Endothelial cell of hepatic sinusoid (primary cell): ENCODE measurements around the gene BTBD10.

ENCODE experiments used
- in situ Hi-C: cut with HindIII; loops from 2 replicates; pipeline ENCODE4 v1.10.0; 2017; ENCODE audit warnings: low sequenced_read_pairs

The BTBD10 gene

DNA sequence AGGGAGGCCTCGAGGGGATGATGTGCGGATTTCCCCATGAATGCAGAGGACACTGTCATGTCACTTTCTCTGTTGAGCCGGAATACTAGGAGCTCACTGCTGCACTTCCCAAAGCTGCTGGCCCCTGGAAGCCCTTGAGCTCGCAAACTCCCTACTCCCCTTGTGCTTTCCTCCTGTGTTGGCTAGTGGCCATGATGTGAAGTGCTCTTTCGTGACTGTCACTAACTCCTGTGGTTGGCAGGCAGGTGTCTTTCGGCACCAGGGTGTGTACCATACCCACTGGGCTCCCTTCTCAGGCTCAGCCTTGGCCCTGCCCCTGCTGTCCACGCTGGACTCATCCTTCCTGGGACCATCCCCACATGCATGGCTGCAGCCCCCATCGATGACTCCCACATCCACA lies 86.2 kb downstream of the BTBD10 start:
- in situ Hi-C loops, result no loop called here

DNA sequence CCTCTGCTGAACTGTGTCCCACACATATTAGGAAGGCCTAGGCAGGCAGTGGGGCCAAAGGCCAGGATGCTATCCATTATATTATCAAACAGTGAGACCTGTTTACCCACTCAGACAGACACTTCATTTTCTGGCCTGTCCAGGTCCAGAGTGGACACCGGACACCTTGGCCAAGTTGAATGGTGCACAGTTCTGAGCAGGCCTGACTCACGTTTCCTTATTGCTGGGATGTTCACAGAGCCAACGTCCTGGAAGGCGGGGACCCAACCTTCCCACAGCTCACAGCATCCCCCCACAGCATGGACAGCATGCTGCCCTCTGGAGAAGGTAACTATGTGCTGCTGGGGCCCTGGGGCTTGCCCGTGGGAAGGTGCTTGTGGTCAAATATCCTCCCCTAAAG lies 86.6 kb downstream of the BTBD10 start:
- in situ Hi-C loops, result no loop called here

DNA sequence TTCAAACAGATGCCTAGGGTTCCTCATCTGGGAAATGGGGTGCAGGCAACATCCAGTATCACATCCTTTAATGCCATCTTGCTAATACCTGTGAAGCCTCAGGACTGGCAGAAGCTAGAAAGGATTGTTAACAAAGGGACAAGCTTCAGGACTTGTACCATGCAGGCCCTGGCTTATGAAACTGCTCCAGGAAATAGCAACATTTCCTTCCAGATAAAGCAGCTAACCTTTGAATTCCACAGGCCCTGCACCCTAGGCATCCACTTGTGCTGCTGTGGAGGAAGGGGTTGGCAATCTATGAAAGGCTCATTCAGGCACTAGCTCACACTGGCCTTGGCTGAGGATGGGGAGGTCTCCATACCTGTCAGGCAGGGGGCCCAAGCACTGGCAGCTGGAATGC lies 87.2 kb downstream of the BTBD10 start:
- in situ Hi-C loops, result no loop called here

DNA sequence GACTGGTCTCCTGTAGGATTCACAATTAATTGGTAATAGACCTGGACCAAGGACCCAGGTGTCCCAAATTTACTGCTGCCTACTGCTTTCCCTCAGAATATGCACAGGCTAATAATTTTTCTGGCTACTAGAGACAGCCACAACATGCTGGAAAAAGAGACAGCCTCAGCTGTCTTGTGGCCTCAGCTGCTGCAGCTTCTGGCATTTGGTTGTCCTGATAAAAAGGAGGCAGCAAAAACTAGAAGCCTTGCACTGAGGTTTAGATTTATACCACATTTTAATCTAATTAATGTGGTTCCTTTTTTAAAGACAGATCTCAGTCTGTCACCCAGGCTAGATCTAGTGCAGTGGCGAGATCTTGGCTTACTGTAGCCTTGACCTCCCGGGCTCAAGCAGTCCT lies 89.8 kb downstream of the BTBD10 start:
- in situ Hi-C loops, result no loop called here

DNA sequence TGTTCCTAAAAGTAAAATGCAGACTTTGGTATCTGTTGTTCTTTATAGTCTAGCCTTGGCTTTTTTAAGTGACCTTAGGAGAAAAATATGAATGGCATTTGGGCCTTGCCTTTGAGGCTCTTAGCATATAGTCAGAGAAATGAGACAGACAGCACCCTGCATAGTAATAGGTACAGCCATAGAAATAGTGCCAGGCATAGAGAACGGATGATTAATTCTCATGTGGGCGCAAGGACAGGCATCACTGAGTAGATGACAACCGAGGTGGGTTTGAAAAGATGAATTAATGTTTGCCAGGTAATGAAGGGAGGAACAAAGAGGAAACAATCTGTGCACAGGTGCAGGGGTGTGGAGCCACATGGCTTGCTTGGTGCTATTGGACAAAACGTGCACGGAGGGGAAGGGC lies 95.0 kb downstream of the BTBD10 start:
- in situ Hi-C loops, result no loop called here

DNA sequence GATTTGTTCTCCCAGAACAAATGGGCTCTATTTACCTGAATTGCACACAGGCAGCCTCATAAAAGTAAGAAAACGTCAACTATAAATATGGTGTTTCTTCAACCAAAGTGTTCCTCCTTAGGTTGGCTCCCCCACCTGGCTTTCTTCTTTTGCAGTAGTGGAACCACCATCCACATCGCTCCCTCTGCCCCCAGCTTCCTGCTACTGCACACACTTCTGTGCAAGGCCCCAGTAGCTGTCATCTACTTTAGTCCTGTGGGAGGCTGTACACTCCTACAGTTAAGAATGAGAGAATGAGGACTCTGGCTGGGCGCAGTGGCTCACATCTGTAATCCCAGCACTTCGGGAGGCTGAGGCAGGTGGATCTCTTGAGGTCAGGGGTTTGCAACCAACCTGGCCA lies 95.9 kb downstream of the BTBD10 start:
- in situ Hi-C loops, result no loop called here

DNA sequence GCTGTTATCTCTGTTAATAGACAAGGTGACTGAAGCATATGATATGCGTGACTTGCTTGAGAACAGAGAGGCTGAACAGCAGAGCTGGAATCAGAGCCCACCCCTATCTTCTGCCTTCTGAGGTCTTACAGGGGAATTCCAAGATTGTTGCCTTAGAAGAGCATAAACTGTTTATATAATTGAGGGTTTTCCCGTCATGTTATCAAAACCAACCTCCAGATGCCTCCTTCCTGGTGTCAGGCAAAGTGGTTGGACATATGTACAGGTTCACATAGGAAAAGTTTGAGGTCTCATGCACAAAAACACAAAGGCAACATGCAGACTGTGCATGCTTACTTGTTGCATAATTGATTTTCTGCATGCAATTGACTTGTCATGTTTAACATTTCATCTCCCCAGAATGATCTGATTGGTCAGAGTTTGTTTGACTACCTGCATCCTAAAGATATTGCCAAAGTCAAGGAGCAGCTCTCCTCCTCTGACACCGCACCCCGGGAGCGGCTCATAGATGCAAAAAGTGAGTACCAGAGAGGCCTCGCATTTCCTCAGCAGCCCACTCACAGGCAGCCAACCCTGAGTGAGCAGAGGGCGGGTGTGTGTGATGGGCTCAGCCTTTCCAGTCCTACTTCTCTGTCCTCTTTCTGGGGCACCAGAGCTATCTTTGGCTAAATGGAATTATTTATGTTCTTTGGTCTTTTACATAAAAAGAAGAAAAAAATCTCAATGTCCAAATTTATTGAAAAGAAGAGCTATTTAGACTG lies 96.6 kb downstream of the BTBD10 start:
- in situ Hi-C loops, result no loop called here

DNA sequence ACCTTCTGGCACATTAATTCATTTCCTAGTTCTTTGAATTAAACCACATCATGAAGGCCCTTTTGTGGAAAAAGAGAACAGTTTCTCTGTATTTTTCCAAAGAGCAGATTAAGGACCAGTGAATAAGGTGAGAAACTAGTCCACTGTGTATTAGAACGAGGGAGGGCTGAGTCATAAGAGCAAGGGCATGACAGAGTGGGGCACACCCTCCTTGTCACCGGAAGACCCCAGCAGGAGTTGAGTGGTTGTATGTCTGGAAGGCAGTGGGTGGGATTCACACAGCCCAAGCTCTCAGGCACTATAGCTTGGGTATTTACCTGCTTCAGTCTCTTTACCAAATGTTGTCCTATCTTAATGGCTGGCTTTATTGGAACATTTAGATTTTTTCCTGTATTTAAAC lies 98.6 kb downstream of the BTBD10 start:
- in situ Hi-C loops, result no loop called here

DNA sequence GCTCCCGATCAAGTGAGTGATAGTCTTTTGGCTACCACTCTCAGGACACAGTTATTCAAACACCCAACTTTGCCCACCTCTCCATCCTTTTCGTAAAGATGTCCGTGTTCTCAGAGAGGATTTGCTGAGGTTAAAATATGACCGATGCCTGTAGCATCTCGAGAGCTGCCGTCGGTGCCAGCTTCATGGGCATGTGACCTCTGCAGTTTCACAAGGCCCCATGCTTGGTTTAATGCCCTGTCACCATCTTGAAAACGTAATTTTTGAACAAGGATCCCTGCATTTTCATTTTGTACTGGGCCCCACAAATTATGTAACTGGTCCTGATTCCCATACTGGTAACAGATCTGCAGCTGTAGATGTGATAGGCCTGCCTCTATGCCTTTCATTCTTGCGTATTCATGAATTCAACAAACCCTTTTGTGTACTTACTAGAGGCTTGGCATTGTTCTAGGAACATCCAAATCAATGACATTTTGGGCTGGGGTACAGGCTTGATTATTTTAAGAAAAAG lies 100.4 kb downstream of the BTBD10 start:
- in situ Hi-C loops, result no loop called here

DNA sequence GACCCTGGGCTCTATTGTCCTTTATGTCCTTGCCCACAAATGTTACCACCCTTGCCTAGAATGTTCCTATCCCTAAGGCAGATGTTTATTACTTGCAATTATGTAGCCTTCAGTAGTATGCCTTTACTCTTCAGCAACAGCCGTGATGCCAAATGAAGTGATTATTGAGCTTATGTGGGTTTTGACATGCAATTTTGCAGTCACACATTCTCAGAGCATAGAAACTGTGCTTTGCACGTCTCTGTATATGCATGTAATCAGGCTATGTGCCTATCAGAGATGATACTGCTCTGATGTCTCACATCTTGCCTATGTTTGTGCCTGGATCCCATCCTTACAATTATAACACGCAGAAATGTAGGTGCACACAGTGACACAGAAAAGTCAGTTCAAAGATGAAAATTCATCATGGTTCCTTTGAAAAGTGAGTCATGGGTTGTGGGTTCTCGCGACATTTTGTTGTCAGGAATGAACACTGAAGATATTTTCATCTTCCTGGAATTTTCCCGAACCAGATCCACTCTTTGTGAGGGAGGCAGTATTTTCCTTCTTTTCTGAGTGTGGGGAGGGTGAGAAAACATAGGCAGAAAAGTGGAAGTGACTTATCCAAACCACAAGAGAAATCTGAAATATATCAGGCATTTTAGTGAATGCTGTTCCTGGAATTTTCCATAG lies 104.3 kb downstream of the BTBD10 start:
- in situ Hi-C loops, result no loop called here

DNA sequence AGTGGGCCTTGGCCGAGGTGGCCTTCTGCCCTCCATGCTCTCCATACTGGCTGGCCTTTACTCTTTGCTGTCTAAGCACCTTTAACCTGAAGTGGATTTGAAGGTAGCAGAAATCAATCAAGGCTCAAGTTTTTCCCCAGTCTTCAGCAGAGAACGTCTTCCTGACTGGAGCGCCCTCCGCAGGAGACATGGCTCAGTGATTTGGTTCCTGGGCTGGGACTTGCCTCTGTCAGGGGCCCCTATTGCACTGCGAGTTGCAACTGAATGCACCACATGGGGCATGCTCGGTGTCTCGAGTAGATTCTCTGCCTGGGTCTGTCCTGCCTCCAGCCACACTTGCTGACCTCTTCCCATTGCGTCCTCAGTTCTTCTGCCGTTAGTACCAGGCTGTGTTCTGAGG lies 105.8 kb downstream of the BTBD10 start:
- in situ Hi-C loops, result no loop called here

DNA sequence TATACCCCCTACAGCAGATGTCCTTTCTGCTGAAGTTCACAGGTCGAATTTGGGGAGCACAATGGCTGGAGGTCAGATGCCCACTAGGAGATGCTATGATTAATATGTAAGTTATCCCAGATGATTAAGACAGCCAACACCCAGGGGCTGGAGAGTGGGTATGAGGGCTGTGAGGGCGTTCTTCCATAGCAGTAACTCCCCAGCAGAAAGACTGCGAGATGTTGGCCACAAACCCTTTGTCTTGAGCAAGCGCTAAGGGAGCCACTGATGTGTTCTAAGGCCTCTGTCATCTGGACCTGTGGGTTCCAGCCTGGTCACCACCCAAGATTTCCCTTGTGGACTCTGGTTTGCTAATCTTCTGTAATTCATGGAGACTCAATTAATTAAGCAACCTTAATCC lies 107.8 kb downstream of the BTBD10 start:
- in situ Hi-C loops, result no loop called here

DNA sequence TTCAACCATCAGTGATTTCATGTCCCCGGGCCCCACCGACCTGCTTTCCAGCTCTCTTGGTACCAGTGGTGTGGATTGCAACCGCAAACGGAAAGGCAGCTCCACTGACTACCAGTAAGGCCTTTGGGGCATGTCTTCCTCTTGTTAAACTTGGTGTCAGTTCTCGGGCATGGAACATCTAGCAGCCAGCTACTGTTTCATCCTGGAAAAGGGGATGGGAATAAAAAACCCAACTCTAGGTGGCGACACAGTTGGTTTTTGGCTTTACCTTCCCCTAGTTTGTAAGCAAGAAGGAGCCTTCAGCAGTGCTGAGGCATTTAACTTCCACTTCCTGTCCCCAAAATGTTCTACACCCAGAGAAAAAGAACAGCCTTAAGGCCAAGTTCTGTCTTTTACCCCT lies 108.7 kb downstream of the BTBD10 start:
- in situ Hi-C loops, result no loop called here

DNA sequence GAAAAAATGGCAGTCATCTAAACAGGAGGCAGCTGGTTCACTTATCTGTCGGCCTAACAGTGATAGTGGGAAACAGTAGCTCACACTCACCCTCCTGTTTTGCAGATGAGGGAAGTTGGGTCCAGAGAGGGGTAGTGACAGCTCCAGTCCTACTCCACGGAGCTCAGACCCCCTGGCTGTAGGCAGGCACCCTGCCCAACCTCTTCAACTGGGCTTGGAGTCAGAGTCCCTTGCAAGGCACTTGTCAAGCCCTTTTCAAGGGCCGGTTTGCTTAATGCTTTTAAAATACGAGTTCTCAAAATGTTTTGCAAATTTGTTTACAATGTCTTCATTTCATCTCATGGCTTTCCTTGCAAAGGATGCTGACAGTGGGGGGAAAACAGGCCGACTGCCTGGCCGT lies 110.3 kb downstream of the BTBD10 start:
- in situ Hi-C loops, result no loop called here

DNA sequence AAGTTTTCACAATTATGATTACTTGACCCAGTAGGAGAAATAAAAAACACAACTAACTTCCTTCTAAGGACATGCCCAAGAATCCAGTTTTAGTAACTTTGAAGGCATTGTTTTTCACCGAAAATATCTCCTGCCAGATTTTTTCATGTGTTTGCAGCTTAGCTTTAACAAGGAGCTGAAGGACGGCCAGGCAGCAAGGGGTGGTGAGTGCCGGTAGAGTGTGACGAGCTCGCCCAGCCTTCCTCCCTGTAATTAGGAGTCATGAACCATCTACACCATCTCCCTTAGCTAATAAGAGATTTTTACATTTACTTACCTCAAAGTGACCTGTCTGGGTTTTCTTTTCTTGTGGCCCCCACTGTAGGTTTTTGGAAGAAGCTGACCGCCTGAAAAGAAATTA lies 113.4 kb downstream of the BTBD10 start:
- in situ Hi-C loops, result no loop called here

DNA sequence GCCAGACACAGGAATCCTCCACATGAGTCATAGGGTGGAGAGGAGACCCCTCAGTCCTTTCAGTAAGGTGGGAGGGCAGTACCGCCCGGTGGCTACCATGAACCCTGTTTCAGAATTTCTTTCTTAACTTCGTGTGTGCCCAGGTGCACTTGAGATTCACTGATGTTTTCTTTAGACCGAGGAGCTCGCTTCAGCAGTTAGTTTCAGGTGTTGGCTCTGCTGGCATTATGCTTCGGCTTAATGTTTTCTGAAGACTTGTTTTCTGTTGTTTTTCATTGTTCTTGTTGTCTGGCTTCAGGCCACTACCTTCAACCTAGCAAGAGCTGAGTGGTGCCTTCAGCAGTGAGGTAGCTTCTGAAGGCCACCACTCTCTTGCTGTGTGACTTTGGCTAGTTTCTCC lies 114.0 kb downstream of the BTBD10 start:
- in situ Hi-C loops, result no loop called here

DNA sequence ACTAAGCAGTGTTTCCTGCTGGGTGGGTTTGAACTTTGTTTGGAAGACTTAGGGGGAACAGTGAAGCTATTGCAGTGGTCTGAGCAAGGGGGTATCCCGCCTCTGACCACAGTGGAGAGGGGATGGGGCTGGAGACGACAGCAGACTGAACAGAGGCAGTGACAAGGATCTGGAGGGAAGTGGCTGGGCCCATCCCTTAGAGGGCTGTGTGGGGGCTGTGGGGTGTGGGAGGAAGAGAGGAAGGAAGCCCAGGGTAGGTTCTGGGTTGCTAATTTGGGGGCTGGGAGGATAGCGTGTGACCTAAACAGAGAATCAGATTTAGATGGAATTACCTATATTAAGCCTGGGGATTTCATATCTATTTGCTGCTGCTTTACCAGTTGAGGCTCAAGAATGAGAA lies 114.7 kb downstream of the BTBD10 start:
- in situ Hi-C loops, result no loop called here

DNA sequence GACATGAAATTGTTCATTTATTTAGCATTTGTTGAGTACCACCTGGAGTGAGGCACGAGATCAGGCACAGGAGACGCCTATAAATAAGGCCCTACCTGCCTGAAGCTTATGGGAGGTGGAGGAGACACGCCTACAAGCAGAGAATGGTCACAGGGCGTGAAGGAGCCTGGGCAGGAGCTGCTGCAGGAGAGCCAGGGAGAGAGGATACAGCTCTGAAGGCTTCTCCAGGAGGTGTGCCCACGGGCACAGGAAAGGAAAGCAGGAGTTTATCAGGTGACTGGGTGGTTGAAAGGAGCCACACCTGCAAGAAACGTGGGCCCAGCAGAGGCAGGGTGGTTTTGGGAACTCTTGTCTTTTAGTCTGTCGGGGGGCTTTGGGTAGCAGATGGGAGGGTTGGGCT lies 115.1 kb downstream of the BTBD10 start:
- in situ Hi-C loops, result no loop called here

DNA sequence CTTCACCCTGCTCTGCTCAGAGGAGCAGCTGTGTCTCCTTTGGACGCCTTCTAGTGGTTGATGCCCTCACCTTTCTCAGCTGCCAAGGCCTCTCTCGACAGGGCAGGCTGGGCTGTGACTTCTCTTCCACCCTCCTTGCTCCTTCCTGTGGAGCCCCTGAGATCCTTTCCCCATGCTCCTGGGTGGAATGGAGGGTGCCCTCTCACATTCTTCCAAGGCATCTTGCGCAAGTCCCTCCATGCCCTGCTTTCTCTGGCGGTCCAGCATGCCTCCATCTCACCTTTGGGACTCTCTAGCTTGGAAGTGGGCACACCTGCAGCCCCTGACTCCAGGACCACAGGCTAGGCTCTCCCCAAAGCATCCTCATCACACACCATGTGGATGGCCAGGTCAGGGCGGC lies 116.6 kb downstream of the BTBD10 start:
- in situ Hi-C loops, result no loop called here

DNA sequence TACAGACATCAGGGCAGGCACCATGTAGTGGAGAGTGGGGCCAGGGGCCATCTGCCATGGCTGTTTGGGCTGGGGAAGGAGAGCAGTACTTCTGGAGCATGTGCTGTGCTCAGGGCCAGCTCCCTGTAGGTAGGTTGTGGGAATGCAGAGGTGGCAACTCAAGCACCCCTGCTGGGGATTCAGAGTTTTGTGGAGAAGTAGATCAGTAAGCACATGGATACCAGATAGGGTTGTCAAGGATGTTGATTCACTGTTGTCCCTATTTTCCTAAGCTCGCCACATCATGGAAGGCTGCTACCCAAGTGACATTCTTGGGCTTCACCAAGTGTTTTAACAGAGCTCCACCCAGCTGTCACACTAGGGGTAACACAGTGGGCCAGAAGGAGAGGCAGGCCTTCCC lies 118.2 kb downstream of the BTBD10 start:
- in situ Hi-C loops, result no loop called here

DNA sequence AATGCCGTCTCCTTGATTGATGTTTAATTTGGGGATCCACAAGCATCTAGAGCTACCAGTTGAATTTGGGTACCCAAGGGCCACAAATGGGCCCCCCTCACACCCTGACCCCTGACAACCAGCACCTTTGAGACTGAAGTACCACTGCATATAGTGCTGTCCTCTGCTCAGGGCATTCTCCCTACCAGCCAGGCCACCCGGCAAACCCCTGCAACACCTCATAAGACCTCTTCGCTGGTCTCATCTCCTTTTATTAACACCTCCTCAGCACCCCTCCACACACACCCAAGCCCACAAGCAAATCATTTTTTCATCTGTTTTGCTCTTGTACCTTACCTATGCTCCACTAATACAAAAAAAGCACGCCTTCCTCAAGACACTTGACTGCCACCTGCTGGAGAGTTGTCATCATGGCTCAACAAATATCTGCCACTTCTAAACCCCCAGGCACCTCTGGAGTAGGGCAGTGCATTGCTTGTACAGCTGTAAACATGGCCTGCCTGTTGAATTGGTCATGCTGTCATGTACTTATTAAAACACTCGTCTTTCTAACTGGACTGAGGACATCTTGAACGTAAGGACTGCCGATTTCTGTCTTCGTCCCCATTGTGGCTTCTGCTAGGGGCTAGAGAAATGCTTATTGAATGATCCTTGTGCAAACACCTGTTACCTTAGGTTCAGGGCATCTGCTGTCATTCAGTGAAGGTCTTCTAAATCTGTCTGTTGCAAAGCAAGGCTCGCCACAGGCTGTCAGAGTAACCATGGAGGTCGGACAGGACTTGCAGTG lies 118.9 kb downstream of the BTBD10 start:
- in situ Hi-C loops, result no loop called here

DNA sequence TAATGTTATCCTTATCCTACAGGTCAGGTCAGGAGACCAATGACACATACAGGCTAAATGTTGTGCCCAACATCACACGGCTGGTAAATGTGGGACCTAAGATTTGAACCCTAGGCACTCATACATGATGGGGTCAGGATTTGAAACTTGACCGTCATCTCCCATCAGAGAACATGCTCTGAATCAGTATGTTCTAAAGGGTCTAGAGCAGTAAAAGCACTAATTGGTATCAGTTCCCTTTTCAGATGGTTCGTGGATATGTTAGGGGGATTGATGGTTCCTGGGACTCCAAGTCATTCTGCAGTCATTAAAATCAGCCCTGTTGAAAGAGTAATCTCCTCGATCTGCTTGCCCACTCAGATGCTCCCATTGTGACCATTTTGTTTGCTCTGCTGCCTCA lies 120.0 kb downstream of the BTBD10 start:
- in situ Hi-C loops, result no loop called here
